Activated CD4-positive, alpha-beta T cell treated with anti-CD3 and anti-CD28 coated beads, Interleukin-2, amount 10 ng/mL, durations not matched to agents 24 days and 14 days (primary cell): ENCODE measurements around the gene SEL1L3. TPM values are rescaled to one million over a fixed set of nuclear protein-coding genes. Genes with fewer than 3 reads are reported as not detected.

Source experiments
- DNase-seq: peaks from one replicate; pipeline ENCODE4 v3.0.0; 2022
- H3K27ac Mint-ChIP-seq: one replicate; pipeline ENCODE4 v1.8.0; 2022; ENCODE audit warnings: mild to moderate bottlenecking, mixed read lengths
- H3K27me3 Mint-ChIP-seq: one replicate; pipeline ENCODE4 v1.8.0; 2022; ENCODE audit warnings: mixed read lengths
- H3K36me3 Mint-ChIP-seq: one replicate; pipeline ENCODE4 v1.8.0; 2022; ENCODE audit warnings: low read depth, mild to moderate bottlenecking, mixed read lengths
- H3K4me1 Mint-ChIP-seq: one replicate; pipeline ENCODE4 v1.8.0; 2021; ENCODE audit warnings: mixed read lengths
- H3K4me3 Mint-ChIP-seq: one replicate; pipeline ENCODE4 v1.8.0; 2022; ENCODE audit warnings: mild to moderate bottlenecking, moderate library complexity, mixed read lengths
- H3K9me3 Mint-ChIP-seq: one replicate; pipeline ENCODE4 v1.8.0; 2021; ENCODE audit warnings: mixed read lengths
- intact Hi-C: fragments of 100-400 bp; cut with micrococcal nuclease; formaldehyde crosslinking; loops from one replicate; pipeline ENCODE4 v1.15.1; 2023
- total RNA-seq: library from RNA; stranded (reverse); gene quantifications from 2 replicates; pipeline ENCODE4 v1.2.3, GENCODE V29; 2022

Gene SEL1L3
- total RNA-seq, 1 donor from 2014 or later, result 35.3 TPM

DNA sequence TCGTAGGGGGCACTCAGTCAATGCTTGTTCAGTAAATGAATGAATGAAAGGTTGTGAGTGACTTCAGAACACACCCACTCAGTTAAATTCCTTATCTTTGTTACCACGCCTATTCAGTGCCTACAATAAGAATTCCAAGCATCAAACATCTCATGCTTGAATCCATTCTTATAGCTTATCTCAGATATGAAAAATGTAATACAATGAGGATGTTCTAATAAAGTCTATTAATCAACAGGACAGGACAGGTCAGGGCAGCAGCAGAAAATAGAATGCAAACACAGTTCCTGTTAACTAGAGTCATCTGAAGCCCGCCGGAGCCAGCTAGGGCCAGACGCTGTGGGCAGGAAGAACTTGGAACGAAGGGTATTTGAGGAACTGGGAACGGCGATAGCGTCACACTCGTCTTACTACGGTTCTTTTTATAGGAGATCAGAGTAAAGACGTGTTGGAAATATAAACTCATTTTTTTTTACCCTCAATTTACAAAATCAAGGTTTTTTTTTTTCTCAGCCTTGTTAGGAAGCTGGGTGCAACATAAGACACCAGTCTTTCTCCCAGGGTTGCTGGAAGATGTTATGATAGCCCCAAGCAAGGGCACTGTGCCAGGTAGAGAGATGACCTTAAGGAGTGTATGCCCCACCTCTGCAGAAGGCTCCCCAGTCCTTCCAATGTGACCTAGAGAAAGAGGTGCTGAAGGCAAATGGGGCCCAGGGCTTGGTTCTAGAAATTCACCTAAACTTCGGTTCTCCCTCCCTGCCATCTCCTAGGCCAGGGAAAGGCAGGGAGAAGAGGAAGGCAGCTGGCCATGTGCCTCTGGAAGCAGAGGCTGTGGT lies 48.3 kb downstream of the SEL1L3 start:
- peaks cover 3% of the 10 kb centered on the region for H3K4me1 Mint-ChIP-seq
- H3K4me3 Mint-ChIP-seq, result no peak overlapping the region
- no peaks in the 10 kb centered on the region for H3K9me3 Mint-ChIP-seq
- no peak overlapping the region for H3K27ac Mint-ChIP-seq
- no peaks in the 10 kb centered on the region for H3K27me3 Mint-ChIP-seq
- intact Hi-C loops, result no loop called here
- no peak for DNase-seq
- H3K36me3 Mint-ChIP-seq, result peaks cover 40% of the 10 kb centered on the region

DNA sequence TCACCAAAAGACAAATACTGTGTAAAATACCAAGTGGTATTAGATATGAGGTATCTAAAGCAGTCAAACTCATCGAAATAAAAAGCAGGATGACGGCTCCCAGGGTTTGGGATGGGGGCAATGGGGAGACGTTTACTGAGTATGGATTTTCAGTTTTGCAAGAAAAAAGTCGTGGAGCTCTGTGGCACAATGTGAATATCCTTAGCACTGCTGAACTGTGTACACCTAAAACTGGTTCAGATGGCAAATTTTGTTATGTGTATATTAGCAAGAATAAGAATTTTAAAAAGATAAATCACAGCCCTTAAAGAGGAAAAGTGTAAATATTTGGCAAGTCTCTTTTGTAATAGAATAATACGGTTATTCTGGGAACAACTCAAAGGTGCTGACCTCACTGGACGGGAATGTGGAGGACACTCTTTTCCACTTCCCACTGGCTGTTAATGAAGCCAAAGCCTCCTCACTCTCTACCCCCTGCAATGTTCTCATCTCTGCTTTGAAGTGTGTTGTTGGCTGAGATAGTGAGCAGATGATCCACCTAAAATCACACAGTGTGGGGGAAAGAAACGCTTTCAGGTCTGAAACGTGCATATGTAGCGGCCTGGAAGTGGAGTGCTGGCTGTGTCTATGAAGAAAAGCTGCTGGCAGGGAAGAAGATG lies 49.2 kb downstream of the SEL1L3 start:
- no peaks in the 10 kb centered on the region for H3K9me3 Mint-ChIP-seq
- intact Hi-C loops, result no loop called here
- H3K27me3 Mint-ChIP-seq, result no peaks in the 10 kb centered on the region
- no peak for DNase-seq
- H3K36me3 Mint-ChIP-seq, result peaks cover 34% of the 10 kb centered on the region
- H3K4me3 Mint-ChIP-seq, result no peak overlapping the region
- H3K27ac Mint-ChIP-seq, result no peak overlapping the region
- peaks cover under 1% of the 10 kb centered on the region for H3K4me1 Mint-ChIP-seq

DNA sequence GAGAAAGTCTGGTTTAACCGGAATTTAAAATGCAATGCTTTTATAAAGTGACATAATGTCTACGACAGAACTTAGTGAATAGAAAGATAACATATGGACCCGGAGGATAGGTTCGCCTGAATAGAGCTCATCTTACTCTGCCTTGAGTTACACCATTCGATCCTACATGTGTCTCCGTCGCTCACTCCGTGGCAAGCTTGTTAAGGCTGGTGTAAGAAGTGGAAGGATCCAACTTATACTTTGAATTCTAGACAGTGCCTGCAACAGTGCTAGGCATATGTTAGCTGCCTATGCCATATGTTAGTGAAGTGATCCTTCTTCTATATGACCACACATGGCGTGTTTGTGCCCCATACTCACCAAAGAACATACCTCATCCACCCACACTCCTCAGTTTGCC lies 50.9 kb downstream of the SEL1L3 start:
- Mint-ChIP-seq H3K4me3 (no peak overlapping the region), H3K4me1 (no peaks in the 10 kb centered on the region), H3K9me3 (no peaks in the 10 kb centered on the region), H3K27ac (no peak overlapping the region), H3K27me3 (no peaks in the 10 kb centered on the region), H3K36me3 (peaks cover 35% of the 10 kb centered on the region)
- intact Hi-C loops, result no loop called here
- no peak for DNase-seq

GRCh38 chr4:25811374-25811690 lies 51.5 kb downstream of the SEL1L3 start:
- no peak for DNase-seq
- H3K36me3 Mint-ChIP-seq, result peaks cover 32% of the 10 kb centered on the region
- no peaks in the 10 kb centered on the region for H3K27me3 Mint-ChIP-seq
- H3K9me3 Mint-ChIP-seq, result no peaks in the 10 kb centered on the region
- no peak overlapping the region for H3K4me3 Mint-ChIP-seq
- intact Hi-C loops, result no loop called here
- H3K4me1 Mint-ChIP-seq, result no peaks in the 10 kb centered on the region
- H3K27ac Mint-ChIP-seq, result no peak overlapping the region

DNA sequence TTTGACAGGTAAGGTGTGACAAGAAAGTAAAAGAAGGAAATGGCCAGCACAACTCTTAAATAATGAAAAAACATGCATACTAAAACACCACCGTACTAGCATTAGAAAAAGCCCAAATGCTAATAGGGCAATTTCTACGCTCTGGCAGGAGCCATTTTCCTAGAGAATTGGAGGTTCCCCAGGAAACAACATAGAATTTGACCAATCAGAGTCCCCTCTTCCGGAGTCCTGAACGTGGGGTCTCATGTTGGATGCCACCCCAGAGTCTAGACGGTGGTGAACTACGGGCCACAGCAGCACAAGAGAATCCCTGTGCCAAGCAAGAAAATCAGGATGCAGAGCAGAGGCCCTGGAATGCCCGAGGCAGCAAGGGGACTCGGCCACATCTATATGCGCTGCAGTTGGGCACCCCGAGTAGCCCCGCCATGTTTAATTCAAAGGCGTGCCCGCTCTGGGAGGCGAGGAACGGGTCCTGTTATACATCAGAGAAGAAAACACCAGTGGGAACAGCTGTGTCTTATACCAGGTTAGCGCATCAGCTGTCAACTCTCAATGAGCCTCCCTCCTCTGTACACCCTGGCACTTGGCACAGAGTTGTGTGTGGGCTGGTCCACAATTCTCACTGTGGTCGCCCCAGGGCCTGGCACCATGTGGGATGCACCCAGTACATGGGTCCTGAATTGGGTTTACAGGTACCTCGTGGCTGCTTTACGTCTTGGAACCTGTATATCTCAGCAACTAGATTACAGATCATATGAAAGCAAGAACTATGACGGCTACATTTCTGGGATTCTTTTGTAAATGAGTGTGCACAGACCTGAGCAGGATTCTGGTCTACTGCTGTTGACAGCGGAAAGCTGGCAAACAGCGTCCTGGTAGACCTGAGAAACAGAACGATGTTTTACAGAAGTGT lies 52.1 kb downstream of the SEL1L3 start:
- Mint-ChIP-seq H3K36me3 (peaks cover 31% of the 10 kb centered on the region), H3K4me3 (no peak overlapping the region), H3K27me3 (no peaks in the 10 kb centered on the region), H3K27ac (no peak overlapping the region), H3K9me3 (no peaks in the 10 kb centered on the region), H3K4me1 (no peaks in the 10 kb centered on the region)
- DNase-seq, result no peak
- intact Hi-C loops, result no loop called here

GRCh38 chr4:25809996-25810395 lies 52.8 kb downstream of the SEL1L3 start:
- H3K27me3 Mint-ChIP-seq, result no peaks in the 10 kb centered on the region
- DNase-seq, result no peak
- peaks cover 31% of the 10 kb centered on the region for H3K36me3 Mint-ChIP-seq
- H3K4me3 Mint-ChIP-seq, result no peak overlapping the region
- no peaks in the 10 kb centered on the region for H3K9me3 Mint-ChIP-seq
- intact Hi-C loops, result no loop called here
- no peaks in the 10 kb centered on the region for H3K4me1 Mint-ChIP-seq
- no peak overlapping the region for H3K27ac Mint-ChIP-seq

GRCh38 chr4:25807102-25807728 lies 55.6 kb downstream of the SEL1L3 start:
- Mint-ChIP-seq H3K9me3 (no peaks in the 10 kb centered on the region), H3K27ac (no peak overlapping the region), H3K27me3 (no peaks in the 10 kb centered on the region), H3K4me3 (no peak overlapping the region), H3K36me3 (peaks cover 31% of the 10 kb centered on the region), H3K4me1 (no peaks in the 10 kb centered on the region)
- intact Hi-C loops, result no loop called here
- DNase-seq, result no peak

GRCh38 chr4:25805255-25805860 lies 57.4 kb downstream of the SEL1L3 start:
- Mint-ChIP-seq H3K4me3 (no peak overlapping the region), H3K9me3 (no peaks in the 10 kb centered on the region)

DNA sequence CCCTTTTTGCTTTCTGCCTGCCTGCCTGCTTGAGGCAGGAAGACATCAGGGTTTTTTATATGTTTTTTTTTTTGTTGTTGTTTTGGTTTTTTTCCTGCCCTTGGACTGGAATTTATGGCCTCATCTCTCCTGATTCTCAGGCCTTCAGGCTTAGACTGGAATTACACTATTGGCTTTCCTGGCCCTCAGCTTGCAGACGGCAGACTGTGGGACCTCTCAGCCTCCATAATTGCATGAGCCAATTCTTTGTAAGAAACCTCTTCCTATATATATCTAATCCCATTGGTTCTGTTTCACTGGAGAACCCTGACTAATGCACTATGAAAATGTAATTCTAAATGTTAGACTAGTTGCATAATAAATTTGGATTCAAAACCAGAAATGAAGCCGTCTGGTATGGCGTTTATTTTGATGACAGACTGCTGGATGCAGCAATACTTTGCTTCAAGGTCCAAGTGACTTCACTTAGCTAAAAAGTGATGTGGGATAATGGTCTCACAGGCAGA lies 59.0 kb downstream of the SEL1L3 start:
- Mint-ChIP-seq H3K27ac (no peak overlapping the region), H3K9me3 (no peaks in the 10 kb centered on the region), H3K4me1 (no peaks in the 10 kb centered on the region), H3K4me3 (no peak overlapping the region), H3K36me3 (peaks cover 42% of the 10 kb centered on the region), H3K27me3 (no peaks in the 10 kb centered on the region)
- intact Hi-C loops, result no loop called here
- no peak for DNase-seq

More at GRCh38 chr4:25805255-25805860, 57.4 kb downstream of the SEL1L3 start:
- no peak for DNase-seq
- Mint-ChIP-seq H3K4me1 (no peaks in the 10 kb centered on the region), H3K36me3 (peaks cover 31% of the 10 kb centered on the region), H3K27ac (no peak overlapping the region), H3K27me3 (no peaks in the 10 kb centered on the region)
- intact Hi-C loops, result no loop called here

GRCh38 chr4:25801594-25801993 lies 61.2 kb downstream of the SEL1L3 start:
- DNase-seq, result no peak
- Mint-ChIP-seq H3K27ac (no peak overlapping the region), H3K4me1 (no peaks in the 10 kb centered on the region), H3K9me3 (no peaks in the 10 kb centered on the region), H3K36me3 (peaks cover 46% of the 10 kb centered on the region), H3K4me3 (no peak overlapping the region), H3K27me3 (no peaks in the 10 kb centered on the region)
- intact Hi-C loops, result no loop called here

GRCh38 chr4:25800245-25800644 lies 62.5 kb downstream of the SEL1L3 start:
- Mint-ChIP-seq H3K27ac (no peak overlapping the region), H3K4me3 (no peak overlapping the region), H3K9me3 (no peaks in the 10 kb centered on the region), H3K27me3 (no peaks in the 10 kb centered on the region), H3K4me1 (no peaks in the 10 kb centered on the region), H3K36me3 (peaks cover 55% of the 10 kb centered on the region)
- intact Hi-C loops, result no loop called here
- DNase-seq, result no peak

GRCh38 chr4:25799522-25799921 lies 63.3 kb downstream of the SEL1L3 start:
- Mint-ChIP-seq H3K36me3 (peaks cover 60% of the 10 kb centered on the region), H3K27me3 (no peaks in the 10 kb centered on the region), H3K4me1 (no peaks in the 10 kb centered on the region), H3K4me3 (no peak overlapping the region), H3K27ac (no peak overlapping the region), H3K9me3 (no peaks in the 10 kb centered on the region)
- DNase-seq, result no peak
- intact Hi-C loops, result no loop called here

- H3K4me3 Mint-ChIP-seq, result no peak overlapping the region
- H3K27me3 Mint-ChIP-seq, result no peaks in the 10 kb centered on the region
- peaks cover 2% of the 10 kb centered on the region for H3K4me1 Mint-ChIP-seq
- H3K27ac Mint-ChIP-seq, result no peak overlapping the region
- peaks cover 64% of the 10 kb centered on the region for H3K36me3 Mint-ChIP-seq
- H3K9me3 Mint-ChIP-seq, result no peaks in the 10 kb centered on the region
- DNase-seq, result no peak
- intact Hi-C loops, result no loop called here
Measured at GRCh38 chr4:25797136-25797535, 65.7 kb downstream of the SEL1L3 start.
